PC-3 (cell line): ENCODE results near the gene LYZL6.

Experiments
- CTCF ChIP-seq: fragments of 300-600 bp; sonication (generic); conservative IDR thresholded peaks from 2 replicates; pipeline ENCODE4 v1.5.1; 2017; ENCODE audit warnings: antibody characterized with exemption, low read depth, mild to moderate bottlenecking, low read length
- EZH2 ChIP-seq: fragments of 300-600 bp; sonication (generic); IDR thresholded peaks from one replicate; pipeline ENCODE4 v1.6.1; 2017; ENCODE audit warnings: antibody characterized with exemption, mild to moderate bottlenecking, low read length; ENCODE audit not compliant: unreplicated experiment

GRCh38 chr17:35894206-35894605, 49.3 kb downstream of the LYZL6 start:
- TF ChIP-seq CTCF (no peak), EZH2 (no peak)
